ENCODE measurements around the gene KCNK3. TPM values are rescaled to one million over a fixed set of nuclear protein-coding genes. Genes with fewer than 3 reads are reported as not detected.
A peak's percentile ranks its signal among the peaks of the same experiment; 100 is the strongest.

The KCNK3 gene
- total and polyA plus RNA-seq, 2 donors from 2014 or later, result 2.1 to 8.1 TPM

DNA sequence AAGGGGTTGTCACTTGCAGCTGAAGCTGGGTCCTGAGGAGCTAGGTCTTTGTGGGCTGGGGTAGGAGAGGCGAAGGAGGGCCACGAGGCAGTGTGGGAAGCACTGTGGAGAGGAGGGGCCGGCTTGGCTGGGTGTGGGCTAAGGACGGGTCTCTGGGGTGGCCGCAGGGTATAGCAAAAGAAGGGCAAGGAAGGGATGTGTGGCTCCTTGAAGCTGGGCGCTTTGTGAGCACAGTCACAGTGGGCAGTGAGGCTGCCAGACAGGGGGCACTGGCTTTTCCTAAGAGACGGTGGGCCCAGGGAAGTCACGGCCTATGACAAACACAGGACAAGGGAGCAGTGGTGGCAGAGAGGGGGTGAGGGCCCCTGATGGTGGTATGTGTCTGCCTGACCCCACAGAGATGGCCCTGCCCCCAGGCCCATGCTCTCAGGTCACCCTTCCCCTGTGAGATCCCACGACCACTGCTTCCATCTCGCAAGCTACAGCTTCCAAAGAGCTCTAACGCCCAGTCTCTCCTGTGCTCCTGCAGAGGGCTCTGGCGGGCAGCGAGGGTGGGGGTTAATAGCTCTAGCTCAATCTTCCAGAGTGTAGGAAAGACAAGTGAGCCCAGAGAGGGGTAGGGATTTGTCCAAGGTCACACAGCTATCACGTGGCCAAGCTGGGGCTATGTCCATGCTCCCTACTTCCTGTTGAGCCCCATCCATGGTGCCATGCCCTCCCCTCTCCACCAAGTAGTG lies 32.4 kb downstream of the KCNK3 start:
- DNase-seq (peak in 1 of 5 donors; percentile 65), FAIRE-seq (no peak)
- Histone ChIP-seq H3K27me3 (ENCODE audit: control insufficient read depth, insufficient read depth, low read length) (peaks cover 2% of the 10 kb centered on the region), H3K9me3 (ENCODE audit: control insufficient read depth in 2 of 3, insufficient read depth in 1 of 3, low read length in 3 of 3) (no peaks in the 10 kb centered on the region), H3K4me3 (ENCODE audit: low read length in 3 of 3) (no peak overlapping the region), H3K27ac (ENCODE audit: low read depth in 2 of 2, low read length in 2 of 2) (peak overlapping the region; percentile 3 to 64), H3K4me1 (ENCODE audit: control insufficient read depth in 2 of 3, insufficient read depth in 2 of 3, low read depth in 1 of 3, low read length in 3 of 3) (peaks cover 0 to 31% (median 3%) of the 10 kb centered on the region in 3 donors), H3K36me3 (ENCODE audit: control insufficient read depth in 2 of 3, insufficient read depth in 3 of 3, low read length in 3 of 3) (no peaks in the 10 kb centered on the region), H3K9ac (ENCODE audit: low read length in 3 of 3) (no peak overlapping the region)
- intact Hi-C loops (cut with DNase I), result no loop called here
- TF ChIP-seq CTCF (IDR thresholded peaks at IDR 0.05; ENCODE audit: borderline replicate concordance, extremely low read depth, insufficient read depth), result no peak

DNA sequence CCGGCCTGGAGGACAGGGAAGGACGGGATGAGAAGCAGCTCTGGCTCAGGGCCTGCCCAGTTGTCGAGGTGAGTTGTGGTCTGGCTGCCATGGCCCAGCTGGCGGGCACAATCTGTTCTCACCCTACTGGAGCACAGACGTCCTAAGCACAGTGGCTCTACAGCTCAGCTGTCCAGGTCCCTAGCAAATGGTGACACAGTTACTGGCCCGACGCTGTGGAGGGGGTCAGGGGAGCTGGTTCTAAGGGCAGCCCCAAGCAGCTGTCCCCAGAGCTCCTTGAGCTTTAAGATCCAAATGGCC lies 32.9 kb downstream of the KCNK3 start:
- DNase-seq (peak in 1 of 5 donors; percentile 73), FAIRE-seq (no peak)
- TF ChIP-seq CTCF (IDR thresholded peaks at IDR 0.05; ENCODE audit: borderline replicate concordance, extremely low read depth, insufficient read depth), result no peak
- intact Hi-C loops (cut with DNase I), result no loop called here
- peaks cover 0 to 30% (median 0%) of the 10 kb centered on the region in 3 donors for H3K4me1 ChIP-seq (ENCODE audit: control insufficient read depth in 2 of 3, insufficient read depth in 2 of 3, low read depth in 1 of 3, low read length in 3 of 3)
- H3K27ac ChIP-seq (ENCODE audit: low read depth in 2 of 2, low read length in 2 of 2), result peak overlapping the region in 1 of 2 donors; percentile 64
- H3K9ac ChIP-seq (ENCODE audit: low read length in 3 of 3), result no peak overlapping the region
- H3K9me3 ChIP-seq (ENCODE audit: control insufficient read depth in 2 of 3, insufficient read depth in 1 of 3, low read length in 3 of 3), result no peaks in the 10 kb centered on the region
- no peaks in the 10 kb centered on the region for H3K36me3 ChIP-seq (ENCODE audit: control insufficient read depth in 2 of 3, insufficient read depth in 3 of 3, low read length in 3 of 3)
- peaks cover 2% of the 10 kb centered on the region for H3K27me3 ChIP-seq (ENCODE audit: control insufficient read depth, insufficient read depth, low read length)
- H3K4me3 ChIP-seq (ENCODE audit: low read length in 3 of 3), result no peak overlapping the region

- intact Hi-C loops (cut with DNase I), result no loop called here
- H3K27ac ChIP-seq (ENCODE audit: low read depth in 2 of 2, low read length in 2 of 2), result no peak overlapping the region
- FAIRE-seq (no peak), DNase-seq (peak in 1 of 5 donors; percentile 4)
- peaks cover 2% of the 10 kb centered on the region for H3K27me3 ChIP-seq (ENCODE audit: control insufficient read depth, insufficient read depth, low read length)
- no peaks in the 10 kb centered on the region for H3K36me3 ChIP-seq (ENCODE audit: control insufficient read depth in 2 of 3, insufficient read depth in 3 of 3, low read length in 3 of 3)
- no peak overlapping the region for H3K9ac ChIP-seq (ENCODE audit: low read length in 3 of 3)
- peaks cover 0 to 23% (median 0%) of the 10 kb centered on the region in 3 donors for H3K4me1 ChIP-seq (ENCODE audit: control insufficient read depth in 2 of 3, insufficient read depth in 2 of 3, low read depth in 1 of 3, low read length in 3 of 3)
- no peak overlapping the region for H3K4me3 ChIP-seq (ENCODE audit: low read length in 3 of 3)
- TF ChIP-seq CTCF (IDR thresholded peaks at IDR 0.05; ENCODE audit: borderline replicate concordance, extremely low read depth, insufficient read depth), result no peak
- H3K9me3 ChIP-seq (ENCODE audit: control insufficient read depth in 2 of 3, insufficient read depth in 1 of 3, low read length in 3 of 3), result no peaks in the 10 kb centered on the region
Measured at GRCh38 chr2:26726228-26726627, 33.7 kb downstream of the KCNK3 start.
